ENCODE results near the gene GNG7.
"Not testable (repeated sequence)": the region's sequence is repeated elsewhere in the genome, so short reads cannot be mapped to it uniquely, and the experiment has no call there.

GNG7 gene

GRCh38 chr19:2639999-2640398 is 62.5 kb downstream of the GNG7 start:
- no peak for DNase-seq

GRCh38 chr19:2638417-2638940 is 64.0 kb downstream of the GNG7 start:
- DNase-seq, result no peak

- DNase-seq, result peak; percentile 65
Measured at GRCh38 chr19:2636897-2637683, 65.4 kb downstream of the GNG7 start.

- DNase-seq, result no peak
Measured at GRCh38 chr19:2636141-2636896, 66.2 kb downstream of the GNG7 start.

GRCh38 chr19:2634960-2635359 is 67.5 kb downstream of the GNG7 start:
- no peak for DNase-seq

GRCh38 chr19:2634228-2634951 is 68.1 kb downstream of the GNG7 start:
- DNase-seq, result no peak

- no peak for DNase-seq
Measured at GRCh38 chr19:2633693-2634075, 68.8 kb downstream of the GNG7 start.

- no peak for DNase-seq
Measured at GRCh38 chr19:2631213-2631821, 71.2 kb downstream of the GNG7 start.

- no peak for DNase-seq
Measured at GRCh38 chr19:2630352-2631001, 72.0 kb downstream of the GNG7 start.

- DNase-seq, result no peak
Measured at GRCh38 chr19:2629491-2630351, 72.8 kb downstream of the GNG7 start.

GRCh38 chr19:2628597-2628996 is 73.9 kb downstream of the GNG7 start:
- DNase-seq, result no peak

GRCh38 chr19:2627855-2628254 is 74.6 kb downstream of the GNG7 start:
- no peak for DNase-seq

GRCh38 chr19:2627319-2627829 is 75.1 kb downstream of the GNG7 start:
- peak; percentile 60 for DNase-seq

GRCh38 chr19:2625434-2625833 is 77.1 kb downstream of the GNG7 start:
- no peak for DNase-seq

GRCh38 chr19:2624537-2625091 is 77.9 kb downstream of the GNG7 start:
- DNase-seq, result peak; percentile 59

- DNase-seq, result no peak
Measured at GRCh38 chr19:2623798-2624197, 78.7 kb downstream of the GNG7 start.

GRCh38 chr19:2622371-2622961 is 80.0 kb downstream of the GNG7 start:
- not testable (repeated sequence) for DNase-seq

- DNase-seq, result no peak
Measured at GRCh38 chr19:2619076-2619475, 83.4 kb downstream of the GNG7 start.

GRCh38 chr19:2618611-2619010 is 83.9 kb downstream of the GNG7 start:
- no peak for DNase-seq

- no peak for DNase-seq
Measured at GRCh38 chr19:2617393-2618165, 84.9 kb downstream of the GNG7 start.

Data from eye (tissue), 1 donor.